SU-DHL-6 (cell line): ENCODE data around the gene ACLY.

Source experiments
- H2AFZ ChIP-seq: fragments of 200-600 bp; sonication (generic); 2 replicates; pipeline ENCODE4 v1.6.1; 2014; ENCODE audit warnings: low read depth, mild to moderate bottlenecking, moderate library complexity, mixed read lengths, antibody characterized with exemption, low read length; ENCODE audit not compliant: severe bottlenecking
- H3F3A ChIP-seq: fragments of 200-600 bp; shearing (Covaris generic); 2 replicates; pipeline ENCODE4 v1.6.0; 2016; ENCODE audit warnings: antibody characterized with exemption, mild to moderate bottlenecking; ENCODE audit not compliant: insufficient read depth
- H3K27ac ChIP-seq: fragments of 200-600 bp; sonication (generic); 2 replicates; pipeline ENCODE4 v1.5.1; 2016; ENCODE audit warnings: low read depth, mild to moderate bottlenecking, low read length, moderate library complexity, mixed read lengths
- H3K27me3 ChIP-seq: fragments of 200-600 bp; sonication (generic), shearing (Covaris generic); 2 replicates; pipeline ENCODE4 v1.6.0; 2014; ENCODE audit warnings: mild to moderate bottlenecking, low read length
- H3K36me3 ChIP-seq: fragments of 200-600 bp; sonication (generic); 2 replicates; pipeline ENCODE4 v1.6.1; 2014; ENCODE audit warnings: mild to moderate bottlenecking, low read length, mixed read lengths
- H3K4me2 ChIP-seq: fragments of 300-600, 200-600 bp; shearing (Covaris generic), sonication (generic); 2 replicates; pipeline ENCODE4 v1.6.0; 2014; ENCODE audit warnings: low read length, low read depth, mild to moderate bottlenecking; ENCODE audit not compliant: poor library complexity, severe bottlenecking
- H3K4me3 ChIP-seq: fragments of 200-600 bp; sonication (generic); 2 replicates; pipeline ENCODE4 v1.5.1; 2014; ENCODE audit warnings: antibody characterized with exemption, low read length, mild to moderate bottlenecking, mixed read lengths; ENCODE audit not compliant: insufficient read depth, poor library complexity, severe bottlenecking
- H3K79me2 ChIP-seq: fragments of 200-600 bp; sonication (generic); 2 replicates; pipeline ENCODE4 v1.6.1; 2014; ENCODE audit warnings: mild to moderate bottlenecking, low read length, moderate library complexity; ENCODE audit not compliant: insufficient read depth
- H3K9ac ChIP-seq: fragments of 200-600 bp; sonication (generic); 2 replicates; pipeline ENCODE4 v1.7.0; 2014; ENCODE audit warnings: mild to moderate bottlenecking, low read length
- H3K9me2 ChIP-seq: fragments of 200-600 bp; sonication (generic); replicated peaks from 2 replicates; pipeline ENCODE4 v1.6.1; 2014; ENCODE audit warnings: low read length; ENCODE audit not compliant: insufficient read depth
- H3K9me3 ChIP-seq: fragments of 200-600 bp; sonication (generic); 2 replicates; pipeline ENCODE4 v1.6.1; 2014; ENCODE audit warnings: low read length, mixed read lengths; ENCODE audit not compliant: insufficient read depth
- H4K20me1 ChIP-seq: fragments of 200-600 bp; sonication (generic); 2 replicates; pipeline ENCODE4 v1.6.1; 2014; ENCODE audit warnings: low read depth, mild to moderate bottlenecking, antibody characterized with exemption, low read length, moderate library complexity, mixed read lengths
- CTCF ChIP-seq: fragments of 200-600 bp; sonication (generic); IDR thresholded peaks from one replicate; pipeline ENCODE4 v1.5.1; 2017; ENCODE audit warnings: antibody characterized with exemption, mild to moderate bottlenecking, low read length, moderate library complexity; ENCODE audit not compliant: insufficient read depth, poor library complexity, severe bottlenecking
- EZH2phosphoT487 ChIP-seq: fragments of 200-600 bp; sonication (generic), shearing (Covaris generic); conservative IDR thresholded peaks from 2 replicates; pipeline ENCODE4 v1.6.1; 2018; ENCODE audit warnings: mild to moderate bottlenecking, antibody characterized with exemption, low read length, moderate library complexity, mixed read lengths

The ACLY gene

GRCh38 chr17:41905172-41905571, 13.6 kb downstream of the ACLY start:
- H3K9me3 ChIP-seq: no peaks in the 10 kb centered on the region
- no peak overlapping the region for H3K4me2 ChIP-seq
- no peak overlapping the region for H3K9ac ChIP-seq
- H3K4me3 ChIP-seq: no peak overlapping the region
- H2AFZ ChIP-seq: no peak overlapping the region
- H3K27me3 ChIP-seq: no peaks in the 10 kb centered on the region
- H3K27ac ChIP-seq: no peak overlapping the region
- no peak for TF ChIP-seq CTCF
- no peak for TF ChIP-seq EZH2phosphoT487
- H3K36me3 ChIP-seq: peaks cover 4% of the 10 kb centered on the region; the same call in 1 of the 2 replicates
- H3K9me2 ChIP-seq: no peaks in the 10 kb centered on the region
- H3K79me2 ChIP-seq: no peaks in the 10 kb centered on the region
- no peaks in the 10 kb centered on the region for H4K20me1 ChIP-seq
- no peaks in the 10 kb centered on the region for H3F3A ChIP-seq

- H3K79me2 ChIP-seq: no peaks in the 10 kb centered on the region
- H3K27ac ChIP-seq: no peak overlapping the region
- H3K27me3 ChIP-seq: no peaks in the 10 kb centered on the region
- H2AFZ ChIP-seq: no peak overlapping the region
- H3K4me2 ChIP-seq: no peak overlapping the region
- no peaks in the 10 kb centered on the region for H3F3A ChIP-seq
- no peaks in the 10 kb centered on the region for H3K9me3 ChIP-seq
- peaks cover 4% of the 10 kb centered on the region; the same call in 1 of the 2 replicates for H3K36me3 ChIP-seq
- no peaks in the 10 kb centered on the region for H3K9me2 ChIP-seq
- H3K4me3 ChIP-seq: no peak overlapping the region
- H4K20me1 ChIP-seq: no peaks in the 10 kb centered on the region
- H3K9ac ChIP-seq: no peak overlapping the region
- no peak for TF ChIP-seq CTCF
- TF ChIP-seq EZH2phosphoT487: no peak
These were observed 14.4 kb downstream of the ACLY start for GRCh38 chr17:41904242-41904841.

- no peak overlapping the region for H3K4me2 ChIP-seq
- TF ChIP-seq CTCF (no peak), EZH2phosphoT487 (no peak)
- no peaks in the 10 kb centered on the region for H3K27me3 ChIP-seq
- H4K20me1 ChIP-seq: no peaks in the 10 kb centered on the region
- peaks cover 4% of the 10 kb centered on the region; the same call in 1 of the 2 replicates for H3K36me3 ChIP-seq
- H3K9me2 ChIP-seq: no peaks in the 10 kb centered on the region
- H2AFZ ChIP-seq: no peak overlapping the region
- no peaks in the 10 kb centered on the region for H3K9me3 ChIP-seq
- no peaks in the 10 kb centered on the region for H3K79me2 ChIP-seq
- no peak overlapping the region for H3K9ac ChIP-seq
- H3F3A ChIP-seq: no peaks in the 10 kb centered on the region
- no peak overlapping the region for H3K4me3 ChIP-seq
- no peak overlapping the region for H3K27ac ChIP-seq
These were observed 17.1 kb downstream of the ACLY start for GRCh38 chr17:41901646-41902045.
